GM19372 (cell line): ENCODE results near the gene OR7D4.
"Not testable (repeated sequence)": the region's sequence is repeated elsewhere in the genome, so short reads cannot be mapped to it uniquely, and the experiment has no call there.

ENCODE experiments used
- ATAC-seq: cut with Tn5 transposase; IDR thresholded peaks from one replicate; pipeline ENCODE4 v1.9.1; 2021; ENCODE audit warnings: mild to moderate bottlenecking, low read depth, moderate library complexity; ENCODE audit not compliant: unreplicated experiment

Gene OR7D4

GRCh38 chr19:9219489-9219888, at the start of gene OR7D4:
OR7D4 (minus strand) TSS chr19:9219589; CDS start chr19:9214837, 4,752 bp downstream.
- no peak for ATAC-seq

DNA sequence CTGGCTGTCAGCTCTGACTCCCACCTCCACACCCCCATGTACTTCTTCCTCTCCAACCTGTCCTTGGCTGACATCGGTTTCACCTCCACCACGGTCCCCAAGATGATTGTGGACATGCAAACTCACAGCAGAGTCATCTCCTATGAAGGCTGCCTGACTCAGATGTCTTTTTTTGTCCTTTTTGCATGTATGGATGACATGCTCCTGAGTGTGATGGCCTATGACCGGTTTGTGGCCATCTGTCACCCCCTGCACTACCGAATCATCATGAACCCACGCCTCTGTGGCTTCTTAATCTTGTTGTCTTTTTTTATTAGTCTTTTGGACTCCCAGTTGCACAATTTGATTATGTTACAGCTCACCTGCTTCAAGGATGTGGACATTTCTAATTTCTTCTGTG, 31.8 kb upstream of the OR7D4 start:
- ATAC-seq: no peak

- ATAC-seq: no peak
These were observed 31.2 kb upstream of the OR7D4 start, which contains the start of gene OR7E24 for GRCh38 chr19:9250630-9251029. OR7E24 (plus strand) TSS chr19:9250930; CDS start chr19:9251044, 114 bp downstream.

DNA sequence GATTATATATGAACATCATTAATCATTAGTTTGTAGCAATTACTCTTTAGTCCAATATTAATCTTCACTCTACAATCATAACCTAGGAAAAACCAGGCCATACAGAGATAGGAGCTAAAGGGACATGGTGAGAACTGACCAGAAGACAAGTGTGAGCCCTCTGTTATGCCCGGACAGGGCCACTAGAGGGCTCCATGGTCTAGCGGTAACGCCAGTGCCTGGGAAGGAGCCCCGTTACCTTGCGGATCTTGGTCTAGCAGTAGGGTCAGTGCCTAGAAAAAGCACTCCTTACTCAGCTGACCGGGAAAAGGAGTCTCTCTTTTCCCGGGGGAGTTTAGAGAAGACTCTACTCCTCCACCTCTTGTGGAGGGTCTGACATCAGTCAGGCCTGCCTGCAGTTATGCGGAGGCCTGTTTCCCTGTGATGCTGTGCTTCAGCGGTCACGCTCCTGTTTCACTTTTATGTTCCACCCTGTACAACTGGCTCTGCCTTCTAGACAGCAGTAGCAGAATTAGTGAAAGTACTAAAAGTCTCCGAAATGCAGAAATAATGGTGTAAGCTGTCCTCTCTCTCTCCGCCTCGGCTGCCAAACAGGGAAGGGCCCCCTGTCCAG, 13.8 kb downstream of the OR7D4 start:
- no peak for ATAC-seq

- ATAC-seq: not testable (repeated sequence)
These were observed 21.3 kb downstream of the OR7D4 start for GRCh38 chr19:9198044-9198443.

DNA sequence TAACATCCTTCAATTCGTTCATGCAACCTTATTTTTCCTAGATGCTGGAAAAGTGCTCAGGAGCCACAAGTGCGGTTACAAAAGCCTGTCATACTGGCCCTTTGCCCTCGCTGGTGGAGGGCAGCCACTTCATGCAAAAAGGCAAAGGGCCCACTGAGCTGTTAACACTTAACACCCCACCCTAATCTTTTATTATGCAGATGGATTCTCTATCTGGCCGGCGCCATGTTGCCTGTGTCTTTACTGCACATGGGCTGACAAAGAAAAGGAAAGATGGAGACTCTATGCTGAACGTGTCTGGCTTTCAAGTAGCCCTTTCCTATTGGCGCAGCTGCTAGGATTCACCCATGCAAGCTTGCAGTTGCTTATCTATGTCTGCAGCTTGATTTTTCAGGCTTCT, 29.9 kb downstream of the OR7D4 start:
- ATAC-seq: no peak

DNA sequence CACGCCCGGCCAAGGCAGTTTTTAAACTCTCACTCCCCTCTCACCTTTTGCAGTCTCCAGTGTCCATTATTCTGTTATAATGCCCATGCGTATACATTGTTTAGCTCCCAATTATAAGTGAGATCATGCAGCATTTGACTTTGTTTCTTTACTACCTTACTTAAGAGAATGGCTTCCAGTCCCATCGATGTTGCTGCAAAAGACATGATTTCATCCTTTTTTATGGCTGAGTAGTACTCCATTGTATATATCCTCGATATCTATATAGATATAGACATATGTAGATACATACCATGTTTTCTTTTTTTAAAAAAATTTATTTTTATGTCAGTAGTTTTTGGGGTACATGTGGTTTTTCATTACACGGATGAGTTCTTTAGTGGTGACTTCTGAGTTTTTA, 32.2 kb downstream of the OR7D4 start:
- no peak for ATAC-seq

- ATAC-seq: no peak
These were observed 36.4 kb downstream of the OR7D4 start for GRCh38 chr19:9183000-9183399.

- no peak for ATAC-seq
These were observed 40.5 kb downstream of the OR7D4 start, which contains the start of gene OR7D2 for GRCh38 chr19:9178901-9179300. OR7D2 (plus strand) TSS chr19:9178979; CDS start chr19:9185782, 6,803 bp downstream.

DNA sequence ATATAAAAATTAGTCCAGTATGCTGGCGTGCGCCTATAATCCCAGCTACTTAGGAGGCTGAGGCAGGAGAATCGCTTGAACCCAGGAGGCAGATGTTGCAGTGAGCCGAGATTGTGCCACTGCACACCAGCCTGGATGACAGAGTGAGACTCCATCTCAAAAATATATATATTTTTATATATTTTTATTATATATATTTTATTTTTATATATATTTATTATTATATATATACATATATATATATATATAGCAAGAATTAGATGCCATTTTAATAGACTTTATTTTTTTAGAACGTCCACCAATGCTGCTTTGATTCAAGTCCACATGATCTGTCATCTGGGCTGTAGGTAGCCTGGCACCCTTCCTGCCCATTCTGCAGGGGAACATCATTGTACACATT, 44.1 kb downstream of the OR7D4 start:
- ATAC-seq: no peak

DNA sequence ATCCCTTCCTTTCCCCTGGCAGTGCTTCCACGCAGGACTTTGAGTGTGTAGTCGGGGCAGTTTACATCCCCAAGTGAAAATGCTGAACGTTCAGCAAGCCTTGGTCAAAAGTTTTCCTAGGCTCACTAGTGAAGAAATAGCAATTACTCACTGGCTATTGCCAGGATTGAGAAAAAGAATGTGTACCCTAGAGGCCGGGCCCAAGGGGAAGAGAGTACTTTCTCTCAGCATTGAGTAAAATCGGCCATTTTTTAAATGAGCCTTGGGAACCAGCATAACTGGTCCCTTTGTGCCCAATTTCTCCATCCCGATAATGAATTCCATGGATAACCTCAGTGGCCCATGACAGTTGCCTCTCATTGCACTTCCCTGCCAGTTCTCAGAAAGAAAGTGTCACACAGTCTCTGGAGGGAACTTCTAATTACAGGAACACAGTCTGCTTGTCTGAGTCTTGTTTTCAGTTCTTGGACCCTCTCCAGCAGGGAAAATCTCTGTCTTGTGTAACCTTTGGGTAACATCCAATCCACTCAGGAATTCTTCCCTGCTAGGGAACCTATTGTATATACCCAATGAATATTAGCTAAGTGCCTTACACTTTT, 47.9 kb downstream of the OR7D4 start:
- no peak for ATAC-seq

DNA sequence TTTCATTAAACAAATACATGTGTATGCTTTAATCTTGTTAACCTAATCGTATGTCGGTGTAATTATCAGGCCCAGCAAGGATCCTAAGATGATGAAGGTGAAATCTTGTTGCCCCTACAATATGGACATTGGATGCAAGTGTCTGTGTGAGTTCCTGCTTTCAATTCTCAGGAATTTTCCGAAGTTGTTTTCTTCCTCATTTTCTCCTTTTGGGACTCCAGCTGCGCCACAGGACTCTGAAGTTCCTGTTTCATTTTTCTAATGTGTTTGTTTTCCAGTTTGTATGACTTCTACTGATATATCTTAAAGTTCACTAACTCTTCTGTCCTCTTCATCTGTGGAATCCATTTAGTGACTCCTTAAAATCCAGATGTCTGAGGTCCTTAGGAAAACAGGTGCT, 52.5 kb downstream of the OR7D4 start:
- no peak for ATAC-seq

DNA sequence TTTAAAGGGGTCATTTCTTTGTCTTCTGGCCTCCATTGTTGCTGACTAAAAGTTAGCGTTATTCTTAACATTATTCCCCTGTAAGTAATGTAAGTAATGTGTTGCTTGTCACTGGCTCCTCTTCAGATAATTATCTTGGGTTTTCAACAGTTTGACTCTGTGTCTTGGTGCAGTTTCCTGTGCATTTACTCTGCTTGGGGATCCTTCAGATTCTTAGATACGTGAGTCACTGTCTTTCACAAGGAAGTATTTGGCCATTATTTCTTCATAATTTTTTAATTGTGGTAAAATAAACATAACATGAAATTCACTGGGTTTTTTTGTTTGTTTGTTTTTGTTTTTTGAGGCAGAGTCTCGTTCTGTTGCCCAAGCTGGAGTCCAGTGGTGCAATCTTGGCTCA, 54.1 kb downstream of the OR7D4 start:
- no peak for ATAC-seq

GRCh38 chr19:9161427-9161826, 58.0 kb downstream of the OR7D4 start:
- no peak for ATAC-seq
